ENCODE measurements around the gene THSD4. TPM values are rescaled to one million over a fixed set of nuclear protein-coding genes. Genes with fewer than 3 reads are reported as not detected.

Gene THSD4
- total and polyA plus RNA-seq, 9 of the 15 experiments (the other 6 are each of a cell fraction or from before 2014, with no cell fraction given), result 0.04 TPM; not detected in 5

GRCh38 chr15:71379893-71380292 is 264.6 kb downstream of the THSD4 start (continued):
- TF ChIP-seq, protein P1, sequence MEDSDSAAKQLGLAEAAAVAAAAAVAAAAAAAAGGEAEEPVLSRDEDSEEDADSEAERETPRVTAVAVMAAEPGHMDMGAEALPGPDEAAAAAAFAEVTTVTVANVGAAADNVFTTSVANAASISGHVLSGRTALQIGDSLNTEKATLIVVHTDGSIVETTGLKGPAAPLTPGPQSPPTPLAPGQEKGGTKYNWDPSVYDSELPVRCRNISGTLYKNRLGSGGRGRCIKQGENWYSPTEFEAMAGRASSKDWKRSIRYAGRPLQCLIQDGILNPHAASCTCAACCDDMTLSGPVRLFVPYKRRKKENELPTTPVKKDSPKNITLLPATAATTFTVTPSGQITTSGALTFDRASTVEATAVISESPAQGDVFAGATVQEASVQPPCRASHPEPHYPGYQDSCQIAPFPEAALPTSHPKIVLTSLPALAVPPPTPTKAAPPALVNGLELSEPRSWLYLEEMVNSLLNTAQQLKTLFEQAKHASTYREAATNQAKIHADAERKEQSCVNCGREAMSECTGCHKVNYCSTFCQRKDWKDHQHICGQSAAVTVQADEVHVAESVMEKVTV (CRISPR knock-in tag; IDR thresholded peaks at IDR 0.05), result no peak
- no peak for TF ChIP-seq STAT5B (CRISPR knock-in tag; IDR thresholded peaks at IDR 0.05)
- TF ChIP-seq ZNF165 (CRISPR knock-in tag; IDR thresholded peaks at IDR 0.05; ENCODE audit: borderline replicate concordance), result no peak
- TF ChIP-seq, protein P2, sequence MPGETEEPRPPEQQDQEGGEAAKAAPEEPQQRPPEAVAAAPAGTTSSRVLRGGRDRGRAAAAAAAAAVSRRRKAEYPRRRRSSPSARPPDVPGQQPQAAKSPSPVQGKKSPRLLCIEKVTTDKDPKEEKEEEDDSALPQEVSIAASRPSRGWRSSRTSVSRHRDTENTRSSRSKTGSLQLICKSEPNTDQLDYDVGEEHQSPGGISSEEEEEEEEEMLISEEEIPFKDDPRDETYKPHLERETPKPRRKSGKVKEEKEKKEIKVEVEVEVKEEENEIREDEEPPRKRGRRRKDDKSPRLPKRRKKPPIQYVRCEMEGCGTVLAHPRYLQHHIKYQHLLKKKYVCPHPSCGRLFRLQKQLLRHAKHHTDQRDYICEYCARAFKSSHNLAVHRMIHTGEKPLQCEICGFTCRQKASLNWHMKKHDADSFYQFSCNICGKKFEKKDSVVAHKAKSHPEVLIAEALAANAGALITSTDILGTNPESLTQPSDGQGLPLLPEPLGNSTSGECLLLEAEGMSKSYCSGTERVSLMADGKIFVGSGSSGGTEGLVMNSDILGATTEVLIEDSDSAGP (CRISPR knock-in tag; IDR thresholded peaks at IDR 0.05), result no peak
- no peak for TF ChIP-seq GABPB2 (CRISPR knock-in tag; conservative IDR thresholded peaks at IDR 0.05)
- TF ChIP-seq SMAD1 (IDR thresholded peaks at IDR 0.05; ENCODE audit: low read depth, low read length, partially characterized antibody), result no peak
- no peak for TF ChIP-seq PTRF (tag; IDR thresholded peaks at IDR 0.05)
- TF ChIP-seq JUN (IDR thresholded peaks at IDR 0.05; ENCODE audit: borderline replicate concordance, low read depth, low read length), result no peak
- TF ChIP-seq JUN (CRISPR knock-in tag; IDR thresholded peaks at IDR 0.05; ENCODE audit: borderline replicate concordance), result no peak
- TF ChIP-seq RBM25 (IDR thresholded peaks at IDR 0.05; ENCODE audit: low read depth, low read length, severe bottlenecking), result no peak
